Lower lobe of right lung (tissue), 2 donors: ENCODE results near the gene CISH. TPM values are rescaled to one million over a fixed set of nuclear protein-coding genes. Genes with fewer than 3 reads are reported as not detected.

Experiments used
- ATAC-seq, 2 donors: fragments of 200-7000 bp; cut with Tn5 transposase; one replicate each; pipeline ENCODE4 v1.9.1; 2020 to 2022; ENCODE audit warnings: mild to moderate bottlenecking in 2 of 2, moderate library complexity in 2 of 2
- DNase-seq: peaks from one replicate; pipeline ENCODE4 v3.0.0-alpha.2; 2020
- H3K27ac ChIP-seq: fragments of 200-600 bp; one replicate; pipeline ENCODE4 v1.8.0; 2022
- H3K27me3 ChIP-seq: fragments of 200-600 bp; one replicate; pipeline ENCODE4 v1.8.0; 2022; ENCODE audit warnings: low read depth
- H3K36me3 ChIP-seq: fragments of 200-600 bp; one replicate; pipeline ENCODE4 v1.8.0; 2022; ENCODE audit warnings: mild to moderate bottlenecking
- H3K4me1 ChIP-seq: fragments of 200-600 bp; one replicate; pipeline ENCODE4 v1.8.0; 2022
- H3K4me3 ChIP-seq: fragments of 200-600 bp; one replicate; pipeline ENCODE4 v1.8.0; 2022; ENCODE audit warnings: mild to moderate bottlenecking
- H3K9me3 ChIP-seq: fragments of 200-600 bp; one replicate; pipeline ENCODE4 v1.8.0; 2022
- intact Hi-C: fragments of 100-400 bp; cut with DNase I; formaldehyde crosslinking; loops from one replicate; pipeline ENCODE4 v1.11.0; 2022
- total RNA-seq: library from RNA; stranded (reverse); fragmentation: NEBNext Ultra II Directional; extraction: Animal tissue kit (Norgen Biotek cat#: 25700); gene quantifications from one replicate; pipeline ENCODE4 v1.2.1, GENCODE V29; 2021
- TF ChIP-seq, protein P1 (sequence below): fragments of 200-600 bp; IDR thresholded peaks from one replicate; pipeline ENCODE4 v1.8.0; 2022; ENCODE audit warnings: antibody characterized with exemption, mild to moderate bottlenecking
- donor health status: DM: no; HTN: yes; CAD: no; lungs with severe emphysema.

The CISH gene
- total RNA-seq, 1 donor from 2014 or later: 48.8 TPM

DNA sequence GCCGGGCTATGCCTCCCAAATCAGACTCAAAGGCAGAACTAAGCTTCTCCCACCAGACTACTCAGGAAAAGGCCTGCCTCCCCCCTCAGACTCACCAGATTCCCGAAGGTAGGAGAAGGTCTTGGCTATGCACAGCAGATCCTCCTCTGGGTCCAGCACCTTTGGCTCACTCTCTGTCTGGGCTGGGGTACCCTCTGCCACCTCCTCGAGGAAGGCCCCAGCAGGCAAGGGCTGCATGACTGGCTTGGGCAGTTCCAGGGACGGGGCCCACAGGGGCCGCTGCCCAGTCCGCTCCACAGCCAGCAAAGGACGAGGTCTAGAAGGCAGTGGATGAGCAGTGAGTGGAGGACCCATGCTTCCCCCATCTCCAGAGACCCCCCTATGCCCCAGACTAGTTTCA, 3.3 kb downstream of the CISH start:
- TF ChIP-seq, protein P1, sequence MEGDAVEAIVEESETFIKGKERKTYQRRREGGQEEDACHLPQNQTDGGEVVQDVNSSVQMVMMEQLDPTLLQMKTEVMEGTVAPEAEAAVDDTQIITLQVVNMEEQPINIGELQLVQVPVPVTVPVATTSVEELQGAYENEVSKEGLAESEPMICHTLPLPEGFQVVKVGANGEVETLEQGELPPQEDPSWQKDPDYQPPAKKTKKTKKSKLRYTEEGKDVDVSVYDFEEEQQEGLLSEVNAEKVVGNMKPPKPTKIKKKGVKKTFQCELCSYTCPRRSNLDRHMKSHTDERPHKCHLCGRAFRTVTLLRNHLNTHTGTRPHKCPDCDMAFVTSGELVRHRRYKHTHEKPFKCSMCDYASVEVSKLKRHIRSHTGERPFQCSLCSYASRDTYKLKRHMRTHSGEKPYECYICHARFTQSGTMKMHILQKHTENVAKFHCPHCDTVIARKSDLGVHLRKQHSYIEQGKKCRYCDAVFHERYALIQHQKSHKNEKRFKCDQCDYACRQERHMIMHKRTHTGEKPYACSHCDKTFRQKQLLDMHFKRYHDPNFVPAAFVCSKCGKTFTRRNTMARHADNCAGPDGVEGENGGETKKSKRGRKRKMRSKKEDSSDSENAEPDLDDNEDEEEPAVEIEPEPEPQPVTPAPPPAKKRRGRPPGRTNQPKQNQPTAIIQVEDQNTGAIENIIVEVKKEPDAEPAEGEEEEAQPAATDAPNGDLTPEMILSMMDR: no peak
- Histone ChIP-seq H3K36me3 (peaks cover 45% of the 10 kb centered on the region), H3K4me3 (peak overlapping the region; percentile 83), H3K27ac (peak overlapping the region; percentile 91), H3K9me3 (no peaks in the 10 kb centered on the region), H3K27me3 (no peaks in the 10 kb centered on the region), H3K4me1 (peaks cover 91% of the 10 kb centered on the region)
- intact Hi-C loops: no loop called here
- DNase-seq (no peak), ATAC-seq (no peak)

DNA sequence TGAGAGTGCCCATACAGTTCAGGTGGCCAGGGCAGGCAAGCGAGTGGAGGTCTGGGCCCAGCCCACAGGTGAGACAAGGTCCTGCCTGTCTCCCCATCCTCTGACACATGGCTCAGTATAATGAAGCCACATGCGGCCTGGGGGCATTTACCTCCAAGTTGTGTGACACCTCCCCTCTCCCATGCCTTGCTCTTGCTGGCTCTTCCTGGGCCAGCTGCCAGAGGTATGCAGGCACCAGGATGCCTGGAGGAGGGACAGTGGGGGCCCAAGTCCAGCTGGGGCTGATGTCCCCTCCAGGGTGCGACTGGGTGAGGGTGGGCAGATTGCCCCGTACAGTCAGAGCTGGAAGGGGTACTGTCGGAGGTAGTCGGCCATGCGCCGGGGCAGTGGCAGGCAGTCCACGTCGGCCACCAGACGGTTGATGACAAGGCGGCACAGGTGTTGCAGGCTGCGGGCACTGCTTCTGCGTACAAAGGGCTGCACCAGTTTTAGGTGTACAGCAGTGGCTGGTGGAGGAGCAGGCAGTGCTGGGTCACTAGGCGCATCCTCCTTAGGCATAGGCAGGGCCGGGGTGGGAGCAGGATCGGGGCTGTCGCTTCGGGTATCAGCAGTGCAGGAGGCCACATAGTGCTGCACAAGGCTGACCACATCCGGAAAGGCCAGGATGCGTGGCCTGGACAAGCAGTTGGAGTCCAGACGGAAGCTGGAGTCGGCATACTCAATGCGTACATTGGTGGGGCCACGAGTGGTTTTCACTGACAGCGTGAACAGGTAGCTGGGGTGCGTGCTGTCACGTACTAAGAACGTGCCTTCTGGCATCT, 4.1 kb downstream of the CISH start:
- peak overlapping the region; percentile 83 for H3K4me3 ChIP-seq
- H3K4me1 ChIP-seq: peaks cover 91% of the 10 kb centered on the region
- peak overlapping the region; percentile 91 for H3K27ac ChIP-seq
- no peaks in the 10 kb centered on the region for H3K27me3 ChIP-seq
- ATAC-seq: no peak
- H3K36me3 ChIP-seq: peaks cover 45% of the 10 kb centered on the region
- TF ChIP-seq, protein P1: no peak
- peak; percentile 44 for DNase-seq
- intact Hi-C loops: no loop called here
- no peaks in the 10 kb centered on the region for H3K9me3 ChIP-seq

DNA sequence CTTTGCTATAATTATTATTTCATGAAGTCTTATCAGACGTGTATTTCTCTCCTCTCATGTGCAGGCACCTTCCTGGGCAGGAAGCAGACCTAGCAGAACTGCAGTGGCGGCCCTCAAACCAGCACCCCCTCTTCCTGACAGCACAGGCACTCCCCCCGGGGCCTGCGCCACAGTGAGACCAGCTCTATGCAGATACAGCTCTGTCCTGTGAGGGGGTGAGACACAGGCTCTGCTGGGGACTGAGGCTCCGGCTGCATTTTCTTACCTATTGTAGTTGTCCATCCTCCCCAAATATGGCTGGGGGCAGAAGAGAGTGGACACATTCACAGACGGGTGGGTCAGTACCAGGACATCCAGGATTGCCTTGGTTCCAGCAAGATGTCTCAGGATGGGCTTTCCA, 5.0 kb downstream of the CISH start:
- Histone ChIP-seq H3K27ac (peak overlapping the region; percentile 91), H3K4me1 (peaks cover 96% of the 10 kb centered on the region), H3K27me3 (no peaks in the 10 kb centered on the region), H3K9me3 (no peaks in the 10 kb centered on the region), H3K4me3 (peak overlapping the region; percentile 83), H3K36me3 (peaks cover 45% of the 10 kb centered on the region)
- DNase-seq (peak; percentile 42), ATAC-seq (no peak)
- TF ChIP-seq, protein P1: no peak
- intact Hi-C loops: no loop called here

DNA sequence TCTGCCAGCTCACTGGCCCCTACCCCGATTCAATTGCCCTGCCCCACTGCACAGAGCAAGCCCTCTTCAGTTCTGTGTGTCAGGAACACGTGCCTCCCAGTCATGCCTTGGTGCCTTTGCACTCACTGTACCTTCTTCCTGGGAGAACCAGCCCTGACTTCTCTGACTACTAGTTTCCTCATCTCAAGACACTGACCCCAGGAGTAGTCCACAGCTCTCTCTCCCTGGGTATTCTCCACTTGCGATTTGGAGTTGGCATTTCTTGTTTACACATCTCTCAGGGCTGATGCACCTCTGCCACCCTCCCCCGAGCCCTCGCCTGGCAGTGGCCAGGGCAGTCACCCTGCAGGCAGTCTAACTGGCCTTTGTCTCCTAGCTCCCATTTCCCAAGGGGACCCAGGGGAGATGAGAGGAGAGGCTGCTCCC, 5.7 kb downstream of the CISH start:
- Histone ChIP-seq H3K9me3 (no peaks in the 10 kb centered on the region), H3K27me3 (no peaks in the 10 kb centered on the region), H3K36me3 (peaks cover 45% of the 10 kb centered on the region), H3K4me3 (peak overlapping the region; percentile 83), H3K4me1 (peaks cover 99% of the 10 kb centered on the region), H3K27ac (peak overlapping the region; percentile 91)
- intact Hi-C loops: no loop called here
- TF ChIP-seq, protein P1: no peak
- peak in 1 of 2 donors; percentile 1 for ATAC-seq
- peak; percentile 48 for DNase-seq

DNA sequence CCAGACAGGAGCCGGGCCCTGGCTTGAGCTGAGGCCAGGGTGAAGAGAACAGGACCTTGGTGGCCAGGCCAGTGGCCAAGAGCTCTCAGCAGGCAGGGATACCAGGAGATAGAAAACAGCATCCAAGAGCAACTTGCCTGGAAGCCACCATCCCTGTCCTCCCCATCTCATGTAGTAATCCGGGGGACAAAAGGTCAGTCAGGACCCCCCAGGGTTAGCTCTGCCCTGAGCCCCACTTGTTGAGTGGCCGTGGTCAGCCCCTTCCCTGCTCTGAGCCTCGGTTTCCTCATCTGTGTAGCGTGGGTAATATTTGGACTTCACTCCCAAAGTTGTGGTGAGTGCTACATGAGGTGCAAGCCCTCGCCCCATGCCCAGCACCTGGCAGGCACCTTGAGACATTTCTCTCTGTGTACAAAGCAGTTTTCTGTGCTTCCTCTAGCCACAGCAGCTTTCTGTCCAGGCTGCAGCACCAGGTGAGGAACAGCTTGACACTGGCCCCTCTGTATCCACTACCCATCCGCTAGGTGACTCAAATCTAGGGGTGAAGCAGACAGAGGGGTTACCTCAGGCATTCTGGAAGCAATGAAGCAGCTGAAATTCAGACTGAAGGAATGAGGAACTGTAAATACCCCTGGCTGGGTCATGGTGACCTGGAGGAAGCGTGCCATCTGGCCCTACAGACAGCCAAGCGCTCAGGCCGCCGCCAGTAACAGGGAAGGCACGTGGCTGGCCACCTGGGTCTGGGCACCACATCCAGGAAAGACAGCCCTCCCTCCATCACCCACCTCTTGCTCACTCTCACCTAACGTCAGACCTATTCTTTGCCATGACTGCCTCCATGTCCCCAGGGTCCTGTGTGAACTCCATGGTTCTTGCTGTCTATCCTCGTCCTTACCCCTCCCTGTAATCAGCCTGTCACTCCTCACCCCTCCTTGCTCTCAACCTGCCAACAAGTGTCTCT, 6.7 kb downstream of the CISH start:
- Histone ChIP-seq H3K9me3 (no peaks in the 10 kb centered on the region), H3K27ac (peak overlapping the region; percentile 91), H3K27me3 (no peaks in the 10 kb centered on the region), H3K4me1 (peaks cover 99% of the 10 kb centered on the region), H3K4me3 (no peak overlapping the region), H3K36me3 (peaks cover 45% of the 10 kb centered on the region)
- DNase-seq (no peak), ATAC-seq (no peak)
- intact Hi-C loops: no loop called here
- TF ChIP-seq, protein P1: no peak
